Fibroblast of mammary gland (primary cell): ENCODE measurements around the gene ARHGEF38.
"Not testable (repeated sequence)": the region's sequence is repeated elsewhere in the genome, so short reads cannot be mapped to it uniquely, and the experiment has no call there.

Experiments
- DNase-seq: peaks from one replicate; pipeline ENCODE4 v3.0.0-alpha.2; 2010; ENCODE audit warnings: low read depth
- H3K4me3 ChIP-seq: 2 replicates; pipeline ENCODE4 v1.5.1; 2011; ENCODE audit warnings: low read depth, mild to moderate bottlenecking, low read length, moderate library complexity; ENCODE audit not compliant: control insufficient read depth
- CTCF ChIP-seq: conservative IDR thresholded peaks from 2 replicates; pipeline ENCODE4 v1.5.1; 2011; ENCODE audit warnings: low read depth, low read length, inconsistent platforms; ENCODE audit not compliant: control insufficient read depth, insufficient read depth

ARHGEF38 gene

GRCh38 chr4:105719204-105719603 is 166.8 kb downstream of the ARHGEF38 start:
- no peak for TF ChIP-seq CTCF
- DNase-seq: no peak
- no peak overlapping the region for H3K4me3 ChIP-seq

DNA sequence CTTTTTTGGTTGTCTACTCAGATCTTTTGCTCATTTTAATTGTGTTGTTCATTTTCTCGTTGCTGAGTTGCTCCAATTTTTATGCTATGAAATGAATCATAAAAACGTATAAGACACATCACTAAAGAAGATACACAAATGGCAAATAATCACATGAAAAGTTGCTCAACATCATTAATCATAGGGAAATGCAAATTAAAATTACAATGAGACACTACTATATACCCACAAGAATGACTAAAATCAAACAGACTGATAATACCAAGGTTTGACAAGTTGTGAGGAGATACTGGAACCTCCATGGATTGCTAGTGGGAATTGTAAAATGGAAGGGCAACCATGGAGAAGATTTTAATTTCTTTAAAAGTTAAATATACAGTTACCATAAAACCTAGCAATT is 173.2 kb downstream of the ARHGEF38 start:
- TF ChIP-seq CTCF: no peak
- H3K4me3 ChIP-seq: no peak overlapping the region
- no peak for DNase-seq

DNA sequence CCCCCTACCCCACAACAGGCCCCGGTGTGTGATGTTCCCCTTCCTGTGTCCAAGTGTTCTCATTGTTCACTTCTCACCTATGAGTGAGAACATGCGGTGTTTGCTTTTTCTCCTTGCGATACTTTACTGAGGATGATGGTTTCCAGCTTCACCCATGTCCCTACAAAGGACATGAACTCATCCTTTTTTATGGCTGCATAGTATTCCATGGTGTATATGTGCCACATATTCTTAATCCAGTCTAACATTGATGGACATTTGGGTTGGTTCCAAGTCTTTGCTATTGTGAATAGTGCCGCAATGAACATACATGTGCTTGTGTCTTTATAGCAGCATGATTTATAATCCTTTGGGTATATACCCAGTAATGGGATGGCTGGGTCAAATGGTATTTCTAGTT is 177.5 kb downstream of the ARHGEF38 start:
- H3K4me3 ChIP-seq, DNase-seq: not testable (repeated sequence)
